ENCODE results near the gene DZIP1L. TPM values are rescaled to one million over a fixed set of nuclear protein-coding genes. Genes with fewer than 3 reads are reported as not detected.
A peak's percentile ranks its signal among the peaks of the same experiment; 100 is the strongest.

Gene DZIP1L
- total and polyA plus RNA-seq, 9 of the 15 experiments (the other 6 are each of a cell fraction or from before 2014, with no cell fraction given) = 0.03 to 1.5 (median 0.48) TPM; not detected in 1

DNA sequence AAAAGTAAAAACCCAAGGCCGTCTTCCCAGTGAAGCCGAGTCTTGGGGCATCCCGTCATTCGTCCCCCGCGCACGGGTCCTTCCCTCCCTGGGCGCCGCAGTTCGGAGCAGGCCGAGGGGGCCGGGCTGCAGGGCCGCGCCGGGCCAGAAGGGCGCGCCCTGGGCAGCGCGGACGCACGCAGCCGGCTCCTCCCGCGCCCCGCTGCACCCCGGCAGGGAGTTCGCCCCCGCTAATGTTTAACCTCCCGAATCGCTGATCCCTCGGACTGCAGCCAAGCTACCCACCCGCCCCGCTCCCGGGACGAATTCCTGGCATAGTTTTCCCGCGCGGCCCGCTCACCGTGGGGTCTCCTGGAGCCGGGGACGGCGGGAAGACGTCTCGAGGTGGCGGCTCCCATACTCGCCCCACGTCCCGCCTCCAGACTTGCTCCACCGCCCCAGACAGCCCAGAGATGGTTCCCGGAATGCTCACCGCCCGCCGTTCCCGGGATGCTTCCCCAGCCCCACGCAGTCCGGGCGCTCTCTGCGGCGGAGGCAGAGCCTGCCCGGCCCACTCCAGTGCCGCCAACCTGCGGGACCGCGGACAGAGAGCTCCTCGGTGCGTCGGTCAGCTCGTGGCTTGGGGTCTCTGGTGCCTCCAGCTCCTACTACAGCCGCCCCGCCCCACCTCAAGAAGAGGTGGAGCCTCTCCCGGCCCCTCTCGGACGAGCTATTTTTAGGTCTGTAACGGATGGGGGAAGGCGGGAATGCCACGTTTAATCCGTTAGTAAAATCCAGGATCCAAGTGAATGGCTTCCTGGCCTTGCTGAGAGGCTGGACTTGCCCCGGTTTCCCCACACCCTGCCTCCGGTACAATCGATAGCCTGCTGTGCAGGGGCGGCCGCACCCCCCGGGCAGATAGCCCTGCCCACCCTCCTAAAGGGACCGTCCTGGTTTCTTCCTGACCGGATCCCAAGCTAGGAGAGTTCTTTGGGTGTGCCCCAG lies at the start of gene DZIP1L (continued):
- TF ChIP-seq CREB1 (IDR thresholded peaks at IDR 0.05) (0 out of 2 replicates have a peak, but pooled peaks have one; percentile 12), CREB1 (CRISPR knock-in tag; IDR thresholded peaks at IDR 0.05) (no peak), ZBTB9 (CRISPR knock-in tag; IDR thresholded peaks at IDR 0.05) (no peak), POLR2A (conservative IDR thresholded peaks at IDR 0.05) (no peak), FOXA1 (IDR thresholded peaks at IDR 0.05; ENCODE audit: borderline replicate concordance) (no peak), DNMT1 (IDR thresholded peaks at IDR 0.05) (no peak), COPS2 (conservative IDR thresholded peaks at IDR 0.05) (no peak), PCBP2 (IDR thresholded peaks at IDR 0.05; ENCODE audit: low read depth, low read length, poor library complexity, severe bottlenecking) (no peak), CHD4 (IDR thresholded peaks at IDR 0.05; ENCODE audit: insufficient read depth, insufficient replicate concordance, low read depth, low read length, poor library complexity, severe bottlenecking) (no peak), ZNF407 (IDR thresholded peaks at IDR 0.05; ENCODE audit: low read depth) (no peak), ILF3 (IDR thresholded peaks at IDR 0.05; ENCODE audit: borderline replicate concordance) (no peak), ZC3H4 (CRISPR knock-in tag; IDR thresholded peaks at IDR 0.05; ENCODE audit: borderline replicate concordance) (no peak)
- TF ChIP-seq, protein P1, sequence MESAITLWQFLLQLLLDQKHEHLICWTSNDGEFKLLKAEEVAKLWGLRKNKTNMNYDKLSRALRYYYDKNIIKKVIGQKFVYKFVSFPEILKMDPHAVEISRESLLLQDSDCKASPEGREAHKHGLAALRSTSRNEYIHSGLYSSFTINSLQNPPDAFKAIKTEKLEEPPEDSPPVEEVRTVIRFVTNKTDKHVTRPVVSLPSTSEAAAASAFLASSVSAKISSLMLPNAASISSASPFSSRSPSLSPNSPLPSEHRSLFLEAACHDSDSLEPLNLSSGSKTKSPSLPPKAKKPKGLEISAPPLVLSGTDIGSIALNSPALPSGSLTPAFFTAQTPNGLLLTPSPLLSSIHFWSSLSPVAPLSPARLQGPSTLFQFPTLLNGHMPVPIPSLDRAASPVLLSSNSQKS (CRISPR knock-in tag; IDR thresholded peaks at IDR 0.05) = no peak
- TF ChIP-seq, protein P2, sequence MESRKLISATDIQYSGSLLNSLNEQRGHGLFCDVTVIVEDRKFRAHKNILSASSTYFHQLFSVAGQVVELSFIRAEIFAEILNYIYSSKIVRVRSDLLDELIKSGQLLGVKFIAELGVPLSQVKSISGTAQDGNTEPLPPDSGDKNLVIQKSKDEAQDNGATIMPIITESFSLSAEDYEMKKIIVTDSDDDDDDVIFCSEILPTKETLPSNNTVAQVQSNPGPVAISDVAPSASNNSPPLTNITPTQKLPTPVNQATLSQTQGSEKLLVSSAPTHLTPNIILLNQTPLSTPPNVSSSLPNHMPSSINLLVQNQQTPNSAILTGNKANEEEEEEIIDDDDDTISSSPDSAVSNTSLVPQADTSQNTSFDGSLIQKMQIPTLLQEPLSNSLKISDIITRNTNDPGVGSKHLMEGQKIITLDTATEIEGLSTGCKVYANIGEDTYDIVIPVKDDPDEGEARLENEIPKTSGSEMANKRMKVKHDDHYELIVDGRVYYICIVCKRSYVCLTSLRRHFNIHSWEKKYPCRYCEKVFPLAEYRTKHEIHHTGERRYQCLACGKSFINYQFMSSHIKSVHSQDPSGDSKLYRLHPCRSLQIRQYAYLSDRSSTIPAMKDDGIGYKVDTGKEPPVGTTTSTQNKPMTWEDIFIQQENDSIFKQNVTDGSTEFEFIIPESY (CRISPR knock-in tag; IDR thresholded peaks at IDR 0.05) = no peak

Data from K562 (cell line).